ENCODE measurements around the gene CLDN8. TPM values are rescaled to one million over a fixed set of nuclear protein-coding genes. Genes with fewer than 3 reads are reported as not detected.

CLDN8 gene
- total RNA-seq, 1 experiment from 2014 or later, result not detected

- TF ChIP-seq CTCF (IDR thresholded peaks at IDR 0.05; ENCODE audit: unreplicated experiment), result peak; percentile 42
- Mint-ChIP-seq H3K27me3 (ENCODE audit: insufficient read depth, unreplicated experiment) (no peaks in the 10 kb centered on the region), H3K36me3 (ENCODE audit: insufficient read depth, unreplicated experiment) (no peaks in the 10 kb centered on the region), H3K9me3 (ENCODE audit: unreplicated experiment) (no peaks in the 10 kb centered on the region), H3K4me1 (ENCODE audit: insufficient read depth, unreplicated experiment) (peaks cover 7% of the 10 kb centered on the region), H3K27ac (ENCODE audit: low read depth, unreplicated experiment) (no peak overlapping the region), H3K4me3 (ENCODE audit: unreplicated experiment) (no peak overlapping the region)
- intact Hi-C loops (cut with micrococcal nuclease), result loop anchor here (1.0 kb wide), 2 partner anchors 48 to 200 kb away; no protein-coding TSS in a partner anchor
- POLR2A ChIA-PET, result no interaction called here
- CTCF ChIA-PET, result interaction anchor here (0.7 to 1.1 kb wide), 2 partner anchors 16 to 57 kb away, joined by 3 to 4 read pairs; no protein-coding TSS in a partner anchor
- no TSS peak for BruUV-seq (replicated peaks)
- peak; percentile 33 for DNase-seq (ENCODE audit: unreplicated experiment)
Measured at GRCh38 chr21:30209601-30210000, 6.3 kb downstream of the CLDN8 start.

GRCh38 chr21:30207252-30207579, 8.7 kb downstream of the CLDN8 start:
- intact Hi-C loops (cut with micrococcal nuclease), result no loop called here
- Mint-ChIP-seq H3K27me3 (ENCODE audit: insufficient read depth, unreplicated experiment) (no peaks in the 10 kb centered on the region), H3K27ac (ENCODE audit: low read depth, unreplicated experiment) (no peak overlapping the region), H3K4me3 (ENCODE audit: unreplicated experiment) (no peak overlapping the region), H3K36me3 (ENCODE audit: insufficient read depth, unreplicated experiment) (no peaks in the 10 kb centered on the region), H3K4me1 (ENCODE audit: insufficient read depth, unreplicated experiment) (peaks cover 7% of the 10 kb centered on the region), H3K9me3 (ENCODE audit: unreplicated experiment) (no peaks in the 10 kb centered on the region)
- no peak for DNase-seq (ENCODE audit: unreplicated experiment)
- CTCF ChIA-PET, result interaction anchor here (0.6 to 1.5 kb wide), 6 partner anchors 12 to 830 kb away, joined by 3 to 5 read pairs (median 4); no protein-coding TSS in a partner anchor
- BruUV-seq (replicated peaks), result no TSS peak
- TF ChIP-seq CTCF (IDR thresholded peaks at IDR 0.05; ENCODE audit: unreplicated experiment), result no peak
- POLR2A ChIA-PET, result interaction anchor here (0.6 kb wide), 1 partner anchor 62 kb away, joined by 3 read pairs; no protein-coding TSS in a partner anchor

GRCh38 chr21:30206551-30207251, 9.2 kb downstream of the CLDN8 start:
- Mint-ChIP-seq H3K4me3 (ENCODE audit: unreplicated experiment) (no peak overlapping the region), H3K27ac (ENCODE audit: low read depth, unreplicated experiment) (peak overlapping the region; percentile 25), H3K27me3 (ENCODE audit: insufficient read depth, unreplicated experiment) (no peaks in the 10 kb centered on the region), H3K36me3 (ENCODE audit: insufficient read depth, unreplicated experiment) (no peaks in the 10 kb centered on the region), H3K4me1 (ENCODE audit: insufficient read depth, unreplicated experiment) (peaks cover 7% of the 10 kb centered on the region), H3K9me3 (ENCODE audit: unreplicated experiment) (no peaks in the 10 kb centered on the region)
- POLR2A ChIA-PET, result interaction anchor here (0.6 kb wide), 1 partner anchor 61 kb away, joined by 3 read pairs; no protein-coding TSS in a partner anchor
- no peak for TF ChIP-seq CTCF (IDR thresholded peaks at IDR 0.05; ENCODE audit: unreplicated experiment)
- BruUV-seq (replicated peaks), result no TSS peak
- intact Hi-C loops (cut with micrococcal nuclease), result no loop called here
- peak; percentile 14 for DNase-seq (ENCODE audit: unreplicated experiment)
- CTCF ChIA-PET, result interaction anchor here (0.6 to 1.5 kb wide), 6 partner anchors 12 to 830 kb away, joined by 3 to 5 read pairs (median 4); no protein-coding TSS in a partner anchor

GRCh38 chr21:30200000-30200399, 15.9 kb downstream of the CLDN8 start:
- no peak overlapping the region for H3K4me3 Mint-ChIP-seq (ENCODE audit: unreplicated experiment)

More at GRCh38 chr21:30200000-30200399, 15.9 kb downstream of the CLDN8 start:
- ChIA-PET POLR2A (no interaction called here), CTCF (no interaction called here)
- no peak for DNase-seq (ENCODE audit: unreplicated experiment)
- Mint-ChIP-seq H3K9me3 (ENCODE audit: unreplicated experiment) (no peaks in the 10 kb centered on the region), H3K27ac (ENCODE audit: low read depth, unreplicated experiment) (no peak overlapping the region), H3K27me3 (ENCODE audit: insufficient read depth, unreplicated experiment) (no peaks in the 10 kb centered on the region), H3K36me3 (ENCODE audit: insufficient read depth, unreplicated experiment) (no peaks in the 10 kb centered on the region), H3K4me1 (ENCODE audit: insufficient read depth, unreplicated experiment) (no peaks in the 10 kb centered on the region)
- no peak for TF ChIP-seq CTCF (IDR thresholded peaks at IDR 0.05; ENCODE audit: unreplicated experiment)
- intact Hi-C loops (cut with micrococcal nuclease), result no loop called here
- BruUV-seq (replicated peaks), result no TSS peak

Measured in MCF 10A (cell line).